Brain microvascular endothelial cell (primary cell): ENCODE results near the gene RBPJL.
A peak's percentile ranks its signal among the peaks of the same experiment; 100 is the strongest.

ENCODE experiments used
- DNase-seq: peaks from one replicate; pipeline ENCODE4 v3.0.0-alpha.2; 2020
- H3K27ac ChIP-seq: fragments of 250-450 bp; sonication (Bioruptor Pico); 2 replicates; pipeline ENCODE4 v1.5.1; 2020; ENCODE audit warnings: mild to moderate bottlenecking, moderate library complexity
- H3K27me3 ChIP-seq: fragments of 250-450 bp; sonication (Bioruptor Pico); replicated peaks from 2 replicates; pipeline ENCODE4 v1.5.1; 2020; ENCODE audit warnings: mild to moderate bottlenecking
- H3K36me3 ChIP-seq: fragments of 250-450 bp; sonication (Bioruptor Pico); replicated peaks from 2 replicates; pipeline ENCODE4 v1.5.1; 2020; ENCODE audit warnings: mild to moderate bottlenecking
- H3K4me3 ChIP-seq: 2 replicates; pipeline ENCODE4 v1.5.1; 2011; ENCODE audit warnings: low read depth, mild to moderate bottlenecking, control low read depth, low read length, moderate library complexity
- CTCF ChIP-seq: IDR thresholded peaks from 2 replicates; pipeline ENCODE4 v1.5.1; 2011; ENCODE audit warnings: low read depth, mild to moderate bottlenecking, moderate library complexity, low read length, control low read depth, inconsistent platforms; ENCODE audit errors: missing control alignments
- in situ Hi-C: cut with HindIII; loops from 2 replicates; pipeline ENCODE4 v1.10.0; 2017; ENCODE audit warnings: low sequenced_read_pairs, low pct_ligation_motif_present

The RBPJL gene

GRCh38 chr20:45308117-45308778, 1.6 kb downstream of the RBPJL start, which contains the start of gene MATN4:
Gene MATN4 (minus strand): TSS chr20:45308299. CDS start chr20:45305582, 2,717 bp downstream.
- in situ Hi-C loops = no loop called here
- no peak within 1 kb of the TSS for H3K4me3 ChIP-seq
- no peak for DNase-seq
- no peak within 1 kb of the TSS for H3K27ac ChIP-seq
- no peak for TF ChIP-seq CTCF
- no peaks in the 10 kb centered on the region for H3K27me3 ChIP-seq
- no peaks in the 10 kb centered on the region for H3K36me3 ChIP-seq

GRCh38 chr20:45309075-45309474, 2.4 kb downstream of the RBPJL start:
- no peaks in the 10 kb centered on the region for H3K27me3 ChIP-seq
- in situ Hi-C loops = no loop called here
- no peak overlapping the region for H3K4me3 ChIP-seq
- no peak for DNase-seq
- no peaks in the 10 kb centered on the region for H3K36me3 ChIP-seq
- no peak for TF ChIP-seq CTCF
- no peak overlapping the region for H3K27ac ChIP-seq

GRCh38 chr20:45311589-45312211, 5.1 kb downstream of the RBPJL start:
- Histone ChIP-seq H3K27ac (no peak overlapping the region), H3K27me3 (peaks cover 9% of the 10 kb centered on the region), H3K36me3 (no peaks in the 10 kb centered on the region), H3K4me3 (no peak overlapping the region)
- in situ Hi-C loops = no loop called here
- no peak for DNase-seq
- peak; percentile 89 for TF ChIP-seq CTCF

GRCh38 chr20:45312241-45312640, 5.6 kb downstream of the RBPJL start:
- peaks cover 14% of the 10 kb centered on the region for H3K27me3 ChIP-seq
- no peak for TF ChIP-seq CTCF
- H3K4me3 ChIP-seq = no peak overlapping the region
- no peaks in the 10 kb centered on the region for H3K36me3 ChIP-seq
- no peak overlapping the region for H3K27ac ChIP-seq
- in situ Hi-C loops = no loop called here
- no peak for DNase-seq

- in situ Hi-C loops = no loop called here
Measured at GRCh38 chr20:45313065-45313695, 6.5 kb downstream of the RBPJL start.

More at GRCh38 chr20:45313065-45313695, 6.5 kb downstream of the RBPJL start:
- no peak overlapping the region for H3K4me3 ChIP-seq
- H3K27me3 ChIP-seq = peaks cover 19% of the 10 kb centered on the region
- no peak for TF ChIP-seq CTCF
- DNase-seq = no peak
- H3K36me3 ChIP-seq = no peaks in the 10 kb centered on the region
- H3K27ac ChIP-seq = no peak overlapping the region
